Fibroblast of skin of scalp (primary cell): ENCODE results near the gene MACROH2A1.

Experiments
- DNase-seq: peaks from one replicate; pipeline ENCODE4 v3.0.0-alpha.2; 2013

MACROH2A1 gene

DNA sequence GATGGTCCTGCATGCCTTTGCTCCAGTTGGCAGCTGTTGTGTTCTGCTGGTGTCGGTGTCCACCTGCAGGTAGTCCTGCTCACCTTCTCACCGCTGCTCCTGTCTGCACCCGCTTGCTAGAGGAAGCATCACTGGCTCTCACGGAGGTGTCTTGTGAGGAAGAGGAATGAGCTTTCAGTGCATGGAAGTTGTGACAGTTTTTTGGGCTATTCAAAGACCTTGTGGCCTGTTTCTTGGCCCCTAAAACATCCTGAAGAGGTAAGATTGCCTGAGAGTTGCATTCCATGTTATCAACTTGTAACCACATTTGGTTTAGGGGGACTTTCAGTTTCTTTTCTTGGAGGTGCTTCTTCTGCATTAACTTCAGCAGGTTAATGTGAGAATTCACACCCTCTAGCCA, 85.6 kb downstream of the MACROH2A1 start:
- DNase-seq = no peak

DNA sequence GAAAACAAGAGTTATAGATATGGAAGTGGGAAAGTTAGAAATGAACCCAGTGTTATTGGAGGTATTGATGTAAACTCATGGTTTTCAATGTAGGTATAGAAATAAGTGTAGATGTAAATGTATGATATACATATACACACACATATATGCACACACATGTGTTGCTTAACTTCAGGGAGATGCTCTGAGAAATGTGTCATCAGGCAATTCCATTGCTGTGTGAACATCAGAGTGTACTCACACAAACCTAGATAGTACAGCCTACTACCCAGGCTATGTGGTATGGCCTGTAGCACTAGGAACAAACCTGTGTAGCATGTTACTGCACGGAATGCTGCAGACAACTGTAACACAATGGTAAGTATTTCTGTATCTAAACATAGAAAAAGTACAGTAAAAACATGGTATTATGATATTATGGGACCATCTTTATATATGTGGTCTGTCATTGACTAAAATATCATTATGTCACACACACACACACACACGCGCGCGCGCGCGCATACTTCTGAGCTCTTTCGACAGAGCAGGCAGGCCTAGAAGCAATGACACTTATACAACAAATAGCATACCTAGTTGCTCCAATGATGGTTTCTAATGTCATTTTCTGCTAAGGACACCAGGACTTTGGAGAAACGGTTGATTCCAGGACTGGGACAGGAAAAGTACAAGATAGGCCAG, 86.6 kb downstream of the MACROH2A1 start:
- DNase-seq = no peak

DNA sequence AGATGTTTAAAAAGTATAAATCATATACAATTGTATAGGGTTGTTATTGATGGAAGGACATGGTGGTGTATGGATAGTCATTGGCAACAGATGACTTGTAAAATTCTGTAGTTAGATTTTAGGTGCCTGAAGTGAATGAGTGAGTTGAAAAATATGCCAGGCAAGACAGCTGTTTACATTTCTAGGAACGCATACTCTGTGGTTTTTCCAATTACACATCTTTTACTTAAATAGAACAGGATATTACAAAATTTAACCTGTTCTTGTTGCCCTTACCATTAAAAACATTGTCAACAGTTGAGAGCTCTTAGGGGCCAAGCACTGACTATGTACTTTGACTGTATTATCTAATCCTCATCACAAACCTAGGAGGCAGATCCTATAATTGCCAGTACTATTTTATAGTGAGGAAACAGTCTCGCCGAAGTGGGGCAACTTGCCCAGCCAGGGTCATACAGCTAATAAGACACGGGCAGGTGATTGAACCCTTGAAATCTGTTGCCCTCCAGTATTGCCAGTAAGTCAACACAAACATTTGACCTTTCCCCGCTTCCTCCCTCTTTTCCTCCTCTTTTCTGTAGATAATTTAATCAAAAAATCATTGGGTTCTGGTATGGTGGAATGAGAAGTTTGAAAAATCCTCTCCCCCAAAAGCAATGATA, 88.6 kb downstream of the MACROH2A1 start:
- DNase-seq = peak; percentile 24

DNA sequence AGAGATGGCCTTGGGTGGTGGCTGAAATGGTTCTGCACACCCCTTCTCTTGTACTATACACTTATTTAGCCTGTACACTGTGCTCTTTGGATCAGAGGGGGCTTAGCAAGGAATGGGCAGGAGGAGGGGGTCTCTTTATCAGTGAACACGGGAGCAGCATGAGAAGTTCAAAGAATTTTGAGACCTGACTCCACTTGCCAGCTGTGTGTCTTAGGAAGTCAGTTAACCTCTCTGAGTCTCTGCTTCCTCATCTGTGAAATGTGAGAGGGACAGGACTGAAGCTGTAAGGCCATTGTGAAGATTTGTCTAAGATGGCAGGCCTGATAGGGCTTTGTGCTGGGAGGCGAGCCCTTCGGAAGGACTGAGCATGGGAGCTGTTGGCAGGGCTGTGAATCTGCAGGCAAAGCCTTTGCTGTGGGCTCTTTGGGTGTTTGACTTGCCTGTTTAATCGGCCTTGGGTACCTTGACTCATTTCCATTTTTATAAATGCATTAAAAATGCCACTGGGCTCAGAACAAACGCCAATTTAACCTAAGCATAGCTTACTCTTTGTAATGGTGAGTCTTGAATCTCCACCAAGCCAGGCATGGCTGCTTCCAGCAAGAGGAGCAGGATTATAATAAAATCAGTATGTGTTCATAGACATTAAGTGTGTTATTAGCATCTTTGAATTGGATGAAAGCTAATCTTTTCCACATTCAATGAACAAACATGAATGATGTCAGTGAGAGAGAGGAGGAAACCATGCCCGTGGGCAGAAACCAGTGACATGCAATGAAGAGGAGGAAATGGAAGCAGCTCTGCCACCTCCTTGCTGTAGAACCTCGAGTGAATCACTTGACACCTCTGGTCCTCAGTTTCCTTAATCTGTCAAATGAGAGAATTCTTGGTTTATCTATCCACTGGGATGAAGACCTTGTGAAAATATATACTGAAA, 89.4 kb downstream of the MACROH2A1 start:
- DNase-seq = no peak

DNA sequence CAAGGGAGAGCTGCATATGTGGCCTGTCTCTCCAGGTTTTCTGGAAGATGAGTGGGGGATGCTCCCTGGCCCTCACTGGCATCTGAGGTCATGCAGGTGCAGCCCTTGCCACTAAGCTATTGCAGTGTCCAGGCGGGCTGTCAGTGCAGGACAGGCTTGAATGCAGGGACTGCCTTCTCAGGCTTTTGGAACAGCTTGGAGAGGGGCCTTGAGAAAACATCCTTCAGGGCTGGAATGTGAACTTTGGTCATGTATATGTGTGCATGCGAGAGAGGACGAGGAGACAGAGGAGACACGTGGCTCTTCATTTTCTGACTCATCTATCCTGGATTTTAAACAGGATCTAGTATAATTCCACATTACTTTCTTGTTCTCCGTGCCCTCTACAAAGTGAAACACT, 90.3 kb downstream of the MACROH2A1 start:
- DNase-seq = peak; percentile 76

DNA sequence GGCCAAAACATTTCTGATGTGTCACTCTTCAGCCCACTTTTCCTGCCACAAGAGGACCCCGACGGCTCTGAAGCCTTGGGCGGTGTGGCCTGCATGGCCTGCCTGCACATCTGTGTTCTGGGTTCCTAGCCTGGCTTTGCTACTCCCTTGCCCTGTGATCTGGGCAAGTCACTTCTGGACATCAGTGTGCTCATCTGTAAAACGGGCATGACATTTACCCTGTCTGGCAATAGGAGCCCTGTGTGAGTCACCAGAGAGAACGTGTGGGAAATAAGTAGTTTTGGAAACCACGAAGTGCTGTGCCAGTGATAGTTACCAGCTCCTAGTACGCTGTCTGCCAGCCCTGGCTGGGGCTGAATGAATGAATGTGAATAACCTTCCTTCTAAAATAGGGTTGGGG, 90.8 kb downstream of the MACROH2A1 start:
- peak; percentile 34 for DNase-seq

- DNase-seq = no peak
Measured at GRCh38 chr5:135307143-135307903, 91.7 kb downstream of the MACROH2A1 start.

DNA sequence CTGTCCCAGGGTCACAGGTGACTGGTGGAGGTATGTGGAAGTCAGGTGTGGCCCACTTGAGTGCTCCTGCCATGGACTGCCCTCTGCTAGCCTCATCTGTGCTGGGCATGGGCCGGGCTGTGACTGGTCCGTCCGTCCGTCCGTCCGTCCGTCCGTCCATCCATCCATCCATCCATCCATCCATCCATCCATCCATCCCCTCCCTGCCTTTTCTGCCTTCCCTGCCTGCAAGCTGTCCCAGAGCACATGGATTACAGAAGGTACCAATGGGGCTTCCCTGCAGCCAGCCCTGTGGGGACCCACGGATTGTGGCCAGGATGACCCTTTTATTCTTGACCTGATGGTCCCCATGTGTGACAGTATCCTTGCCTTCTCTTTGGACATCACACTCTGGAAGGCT, 92.5 kb downstream of the MACROH2A1 start:
- no peak for DNase-seq

- peak; percentile 36 for DNase-seq
Measured at GRCh38 chr5:135304352-135305221, 94.4 kb downstream of the MACROH2A1 start.

DNA sequence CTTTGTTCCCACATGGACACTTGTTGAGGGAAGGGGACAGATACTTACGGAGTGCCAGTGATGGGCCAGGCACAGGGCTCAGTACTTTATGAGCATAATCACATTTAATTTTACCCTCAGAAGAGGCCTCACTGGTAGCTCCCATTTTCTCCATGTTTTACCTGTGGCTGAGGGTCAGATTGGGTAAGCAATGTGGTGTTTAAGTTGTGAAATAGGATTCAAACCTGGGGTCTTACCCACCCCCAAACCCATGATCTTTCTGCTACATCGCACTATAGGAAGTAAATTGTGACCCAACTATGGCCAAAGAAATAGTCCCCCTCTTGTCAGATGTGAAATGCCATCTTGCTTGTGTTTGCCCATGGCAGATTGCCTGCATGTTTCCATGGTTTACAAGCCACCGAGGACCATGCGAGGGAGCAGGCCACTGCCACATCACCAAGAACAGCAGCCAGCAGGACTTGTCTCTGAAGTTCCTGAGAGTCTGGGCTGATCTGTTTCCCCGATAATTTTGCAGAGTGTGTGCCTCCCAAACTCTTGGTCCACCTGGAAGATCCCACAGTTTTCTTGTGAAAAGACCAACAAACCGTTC, 95.4 kb downstream of the MACROH2A1 start:
- DNase-seq = no peak

- DNase-seq = no peak
Measured at GRCh38 chr5:135296900-135297816, 101.9 kb downstream of the MACROH2A1 start.

DNA sequence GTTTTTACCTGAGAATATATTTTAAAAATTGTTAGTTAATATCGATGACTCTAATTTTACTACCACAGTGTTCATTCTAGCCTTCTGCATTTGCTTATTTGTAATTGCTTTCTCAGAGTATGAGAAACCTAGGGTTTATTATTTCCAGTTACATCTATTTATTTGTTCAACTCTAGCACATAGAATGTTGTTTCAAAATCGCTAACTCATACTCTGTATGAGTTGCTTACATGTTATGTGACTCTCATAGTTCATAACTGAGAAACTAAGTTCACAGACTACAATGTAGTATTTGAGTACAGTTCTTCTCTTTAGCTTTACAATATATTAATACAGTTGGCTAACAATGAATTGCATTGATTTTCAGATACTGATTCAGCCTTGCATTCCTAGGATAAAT, 103.2 kb downstream of the MACROH2A1 start:
- no peak for DNase-seq

- no peak for DNase-seq
Measured at GRCh38 chr5:135294793-135295192, 104.2 kb downstream of the MACROH2A1 start.

- no peak for DNase-seq
Measured at GRCh38 chr5:135289651-135290050, 109.4 kb downstream of the MACROH2A1 start.

- no peak for DNase-seq
Measured at GRCh38 chr5:135287551-135287950, 111.5 kb downstream of the MACROH2A1 start.
